Neural cell (in vitro differentiated cells): ENCODE results near the gene FBXO9. TPM values are rescaled to one million over a fixed set of nuclear protein-coding genes. Genes with fewer than 3 reads are reported as not detected.

Experiments
- H2AFZ ChIP-seq: fragments of 200-600, 300-800 bp; sonication (generic), shearing (Covaris generic); 2 replicates; pipeline ENCODE4 v1.6.0; 2014; ENCODE audit warnings: low read depth, mild to moderate bottlenecking, antibody characterized with exemption, low read length, moderate library complexity
- H3F3A ChIP-seq: fragments of 200-600 bp; shearing (Covaris generic); 2 replicates; pipeline ENCODE4 v1.6.1; 2016; ENCODE audit warnings: mild to moderate bottlenecking, moderate library complexity, mixed read lengths, antibody characterized with exemption, low read length; ENCODE audit not compliant: insufficient read depth, poor library complexity, severe bottlenecking
- H3K27ac ChIP-seq: fragments of 200-600, 300-800 bp; sonication (generic), shearing (Covaris generic); 2 replicates; pipeline ENCODE4 v1.5.1; 2014; ENCODE audit warnings: mild to moderate bottlenecking, low read length, moderate library complexity
- H3K27me3 ChIP-seq: fragments of 300-800, 200-600 bp; sonication (generic), shearing (Covaris generic); 2 replicates; pipeline ENCODE4 v1.6.0; 2014; ENCODE audit warnings: mild to moderate bottlenecking, low read depth, low read length, moderate library complexity; ENCODE audit not compliant: insufficient read depth
- H3K36me3 ChIP-seq: fragments of 300-800, 200-600 bp; sonication (generic), shearing (Covaris generic); 2 replicates; pipeline ENCODE4 v1.5.1; 2014; ENCODE audit warnings: mild to moderate bottlenecking, antibody characterized with exemption, low read length, moderate library complexity; ENCODE audit not compliant: insufficient read depth
- H3K4me2 ChIP-seq: fragments of 300-800, 200-600 bp; sonication (generic), shearing (Covaris generic); 2 replicates; pipeline ENCODE4 v1.6.0; 2014; ENCODE audit warnings: mild to moderate bottlenecking, low read length
- H3K4me3 ChIP-seq: fragments of 300-800, 200-600 bp; sonication (generic), shearing (Covaris generic); 2 replicates; pipeline ENCODE4 v1.5.1; 2014; ENCODE audit warnings: mild to moderate bottlenecking, low read length, moderate library complexity
- H3K79me2 ChIP-seq: fragments of 200-600 bp; shearing (Covaris generic); replicated peaks from 2 replicates; pipeline ENCODE4 v1.6.0; 2014; ENCODE audit warnings: mild to moderate bottlenecking, low read length, moderate library complexity; ENCODE audit not compliant: insufficient read depth
- H3K9ac ChIP-seq: fragments of 300-800, 200-600 bp; sonication (generic), shearing (Covaris generic); 2 replicates; pipeline ENCODE4 v1.6.1; 2016; ENCODE audit warnings: mild to moderate bottlenecking, low read length, mixed read lengths
- H3K9me2 ChIP-seq: fragments of 200-600 bp; shearing (Covaris generic); 2 replicates; pipeline ENCODE4 v1.6.1; 2016; ENCODE audit warnings: mild to moderate bottlenecking, low read length, mixed read lengths; ENCODE audit not compliant: insufficient read depth
- H3K9me3 ChIP-seq: fragments of 200-600, 300-800 bp; sonication (generic), shearing (Covaris generic); 2 replicates; pipeline ENCODE4 v1.6.1; 2016; ENCODE audit warnings: mild to moderate bottlenecking, mixed run types, low read length, moderate library complexity, mixed read lengths
- H4K20me1 ChIP-seq: fragments of 200-600 bp; shearing (Covaris generic); 2 replicates; pipeline ENCODE4 v1.6.1; 2016; ENCODE audit warnings: mild to moderate bottlenecking, mixed run types; ENCODE audit not compliant: insufficient read depth
- CTCF ChIP-seq: fragments of 450-650 bp; IDR thresholded peaks from 2 replicates; pipeline ENCODE4 v1.5.1; 2014; ENCODE audit warnings: antibody characterized with exemption, mild to moderate bottlenecking, moderate library complexity; ENCODE audit not compliant: poor library complexity, severe bottlenecking
- EP300 ChIP-seq: fragments of 450-650 bp; conservative IDR thresholded peaks from 2 replicates; pipeline ENCODE4 v1.6.1; 2014; ENCODE audit warnings: antibody characterized with exemption, mild to moderate bottlenecking, moderate library complexity; ENCODE audit not compliant: poor library complexity, severe bottlenecking
- EZH2 ChIP-seq: fragments of 200-600, 300-800 bp; shearing (Covaris generic), sonication (generic); IDR thresholded peaks from 2 replicates; pipeline ENCODE4 v1.6.1; 2014; ENCODE audit warnings: antibody characterized with exemption, low read length, borderline replicate concordance, mild to moderate bottlenecking; ENCODE audit not compliant: insufficient read depth, poor library complexity, severe bottlenecking
- MXI1 ChIP-seq: fragments of 450-650 bp; conservative IDR thresholded peaks from 2 replicates; pipeline ENCODE4 v1.6.1; 2014; ENCODE audit warnings: antibody characterized with exemption, mild to moderate bottlenecking; ENCODE audit not compliant: poor library complexity, severe bottlenecking
- POLR2AphosphoS5 ChIP-seq: IDR thresholded peaks from 2 replicates; pipeline ENCODE4 v1.6.1; 2012
- RAD21 ChIP-seq: fragments of 450-650 bp; conservative IDR thresholded peaks from 2 replicates; pipeline ENCODE4 v1.6.1; 2014; ENCODE audit warnings: antibody characterized with exemption, mild to moderate bottlenecking, moderate library complexity
- SMC3 ChIP-seq: fragments of 450-650 bp; conservative IDR thresholded peaks from 2 replicates; pipeline ENCODE4 v1.6.1; 2014; ENCODE audit warnings: antibody characterized with exemption, mild to moderate bottlenecking, moderate library complexity; ENCODE audit not compliant: poor library complexity
- TAF1 ChIP-seq: IDR thresholded peaks from 2 replicates; pipeline ENCODE4 v1.6.1; 2012; ENCODE audit warnings: low read depth
- polyA plus RNA-seq: library from polyadenylated mRNA; depleted of rRNA; stranded (reverse); fragments of >200 nt; gene quantifications from 2 replicates; pipeline ENCODE4 v1.2.3, GENCODE V29; 2014
- TF ChIP-seq, protein P1 (sequence below): IDR thresholded peaks from 2 replicates; pipeline ENCODE4 v1.6.1; 2012; ENCODE audit warnings: borderline replicate concordance

FBXO9 gene
- polyA plus RNA-seq, 1 donor from 2014 or later: 92.2 TPM

DNA sequence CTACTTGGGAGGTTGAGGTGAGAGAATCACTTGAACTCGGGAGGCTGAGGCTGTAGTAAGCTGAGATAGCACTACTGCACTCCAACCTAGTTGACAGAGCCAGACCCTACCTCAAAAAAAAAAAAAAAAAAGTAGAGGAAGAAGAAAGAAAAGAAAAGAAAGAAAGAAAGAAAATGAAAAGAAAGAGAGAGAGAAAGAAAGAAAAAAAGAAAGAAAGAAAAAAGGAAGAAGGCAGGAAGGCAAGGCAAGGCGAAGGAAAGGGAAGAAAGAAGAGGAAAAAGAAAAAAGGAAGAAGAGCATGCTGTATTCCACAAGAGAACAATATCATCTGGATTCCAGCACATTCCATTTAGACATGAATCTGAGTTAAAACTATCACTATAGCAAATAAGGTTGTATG, 79.6 kb downstream of the FBXO9 start:
- Histone ChIP-seq H3F3A (no peaks in the 10 kb centered on the region), H3K27ac (no peak overlapping the region), H3K79me2 (no peaks in the 10 kb centered on the region), H3K9me2 (no peaks in the 10 kb centered on the region), H3K9me3 (no peaks in the 10 kb centered on the region), H3K9ac (no peak overlapping the region), H3K36me3 (no peaks in the 10 kb centered on the region), H3K27me3 (no peaks in the 10 kb centered on the region), H3K4me2 (no peak overlapping the region), H4K20me1 (no peaks in the 10 kb centered on the region), H3K4me3 (no peak overlapping the region), H2AFZ (no peak overlapping the region)
- TF ChIP-seq EP300 (no peak), EZH2 (no peak), MXI1 (no peak), RAD21 (no peak), TAF1 (no peak), SMC3 (no peak), POLR2AphosphoS5 (no peak), CTCF (no peak)
- TF ChIP-seq, protein P1, sequence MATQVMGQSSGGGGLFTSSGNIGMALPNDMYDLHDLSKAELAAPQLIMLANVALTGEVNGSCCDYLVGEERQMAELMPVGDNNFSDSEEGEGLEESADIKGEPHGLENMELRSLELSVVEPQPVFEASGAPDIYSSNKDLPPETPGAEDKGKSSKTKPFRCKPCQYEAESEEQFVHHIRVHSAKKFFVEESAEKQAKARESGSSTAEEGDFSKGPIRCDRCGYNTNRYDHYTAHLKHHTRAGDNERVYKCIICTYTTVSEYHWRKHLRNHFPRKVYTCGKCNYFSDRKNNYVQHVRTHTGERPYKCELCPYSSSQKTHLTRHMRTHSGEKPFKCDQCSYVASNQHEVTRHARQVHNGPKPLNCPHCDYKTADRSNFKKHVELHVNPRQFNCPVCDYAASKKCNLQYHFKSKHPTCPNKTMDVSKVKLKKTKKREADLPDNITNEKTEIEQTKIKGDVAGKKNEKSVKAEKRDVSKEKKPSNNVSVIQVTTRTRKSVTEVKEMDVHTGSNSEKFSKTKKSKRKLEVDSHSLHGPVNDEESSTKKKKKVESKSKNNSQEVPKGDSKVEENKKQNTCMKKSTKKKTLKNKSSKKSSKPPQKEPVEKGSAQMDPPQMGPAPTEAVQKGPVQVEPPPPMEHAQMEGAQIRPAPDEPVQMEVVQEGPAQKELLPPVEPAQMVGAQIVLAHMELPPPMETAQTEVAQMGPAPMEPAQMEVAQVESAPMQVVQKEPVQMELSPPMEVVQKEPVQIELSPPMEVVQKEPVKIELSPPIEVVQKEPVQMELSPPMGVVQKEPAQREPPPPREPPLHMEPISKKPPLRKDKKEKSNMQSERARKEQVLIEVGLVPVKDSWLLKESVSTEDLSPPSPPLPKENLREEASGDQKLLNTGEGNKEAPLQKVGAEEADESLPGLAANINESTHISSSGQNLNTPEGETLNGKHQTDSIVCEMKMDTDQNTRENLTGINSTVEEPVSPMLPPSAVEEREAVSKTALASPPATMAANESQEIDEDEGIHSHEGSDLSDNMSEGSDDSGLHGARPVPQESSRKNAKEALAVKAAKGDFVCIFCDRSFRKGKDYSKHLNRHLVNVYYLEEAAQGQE: no peak

GRCh38 chr6:53148684-53149083, 83.5 kb downstream of the FBXO9 start, which contains the start of gene GCM1:
TSS of gene GCM1 (minus strand) at chr6:53148841. CDS start at chr6:53145632, 3,209 bp downstream.
- no peak within 1 kb of the TSS for H3K4me2 ChIP-seq
- H4K20me1 ChIP-seq: no peaks in the 10 kb centered on the region
- H3K27ac ChIP-seq: no peak within 1 kb of the TSS
- H3K9me3 ChIP-seq: no peaks in the 10 kb centered on the region
- H2AFZ ChIP-seq: no peak within 1 kb of the TSS
- H3K4me3 ChIP-seq: no peak within 1 kb of the TSS
- H3K36me3 ChIP-seq: no peaks in the 10 kb centered on the region
- no peaks in the 10 kb centered on the region for H3K27me3 ChIP-seq
- no peaks in the 10 kb centered on the region for H3F3A ChIP-seq
- TF ChIP-seq POLR2AphosphoS5: no peak
- no peak for TF ChIP-seq TAF1
- no peak for TF ChIP-seq CTCF
- no peak for TF ChIP-seq EZH2
- TF ChIP-seq, protein P1: no peak
- TF ChIP-seq RAD21: no peak
- no peak for TF ChIP-seq MXI1
- no peak for TF ChIP-seq EP300
- no peak for TF ChIP-seq SMC3
- no peaks in the 10 kb centered on the region for H3K79me2 ChIP-seq
- no peak within 1 kb of the TSS for H3K9ac ChIP-seq
- H3K9me2 ChIP-seq: no peaks in the 10 kb centered on the region
